ENCODE results near the gene EEA1.

Gene EEA1

DNA sequence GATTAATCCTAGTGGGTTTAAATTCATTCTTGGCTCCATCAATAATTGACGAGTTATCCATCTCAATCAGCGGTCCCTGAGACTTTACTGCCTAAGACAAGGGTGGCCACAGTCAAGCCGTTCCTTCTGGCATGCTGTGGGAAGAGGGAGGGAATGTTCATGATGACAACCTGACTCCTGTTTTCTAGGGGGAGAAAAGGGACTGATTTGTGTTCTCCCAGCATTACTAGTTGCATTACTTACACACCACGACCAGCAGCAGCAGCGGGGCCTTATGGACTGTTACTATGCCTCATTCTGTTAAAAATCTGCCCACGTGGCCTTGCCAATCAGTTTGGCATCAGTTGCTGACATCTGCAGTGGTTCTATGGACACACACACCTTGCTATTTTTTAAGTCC lies 196.4 kb downstream of the EEA1 start:
- DNase-seq (ENCODE audit: low spot score), result no peak
- no peaks in the 10 kb centered on the region for H3K36me3 Mint-ChIP-seq (ENCODE audit: low read depth)
- H3K4me3 Mint-ChIP-seq, result no peak overlapping the region
- no peak overlapping the region for H3K27ac Mint-ChIP-seq
- peaks cover 5% of the 10 kb centered on the region for H3K27me3 Mint-ChIP-seq (ENCODE audit: low read depth)
- no peaks in the 10 kb centered on the region for H3K9me3 Mint-ChIP-seq
- H3K4me1 Mint-ChIP-seq (ENCODE audit: low read depth), result no peaks in the 10 kb centered on the region

DNA sequence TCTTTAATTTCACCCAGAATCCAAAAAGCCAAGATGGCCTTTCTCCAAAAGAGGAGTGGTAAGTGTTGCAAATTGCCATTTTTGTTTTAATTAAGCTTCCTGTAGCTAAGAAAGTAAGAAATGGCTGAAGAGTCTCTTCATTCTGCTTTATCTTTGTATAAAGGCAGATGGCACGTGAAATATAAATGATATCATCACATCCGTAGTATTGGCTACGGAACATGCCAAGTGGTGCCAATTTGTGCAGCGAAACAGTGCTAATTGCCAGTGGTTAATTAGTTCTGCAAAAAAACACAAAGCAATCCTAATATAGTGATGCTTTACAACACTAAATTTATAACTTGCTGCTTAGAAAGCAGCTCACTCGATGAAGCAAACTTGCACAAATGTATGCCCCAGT lies 196.9 kb downstream of the EEA1 start:
- peaks cover 5% of the 10 kb centered on the region for H3K27me3 Mint-ChIP-seq (ENCODE audit: low read depth)
- no peak for DNase-seq (ENCODE audit: low spot score)
- no peak overlapping the region for H3K4me3 Mint-ChIP-seq
- no peaks in the 10 kb centered on the region for H3K4me1 Mint-ChIP-seq (ENCODE audit: low read depth)
- H3K36me3 Mint-ChIP-seq (ENCODE audit: low read depth), result no peaks in the 10 kb centered on the region
- H3K27ac Mint-ChIP-seq, result no peak overlapping the region
- H3K9me3 Mint-ChIP-seq, result no peaks in the 10 kb centered on the region

DNA sequence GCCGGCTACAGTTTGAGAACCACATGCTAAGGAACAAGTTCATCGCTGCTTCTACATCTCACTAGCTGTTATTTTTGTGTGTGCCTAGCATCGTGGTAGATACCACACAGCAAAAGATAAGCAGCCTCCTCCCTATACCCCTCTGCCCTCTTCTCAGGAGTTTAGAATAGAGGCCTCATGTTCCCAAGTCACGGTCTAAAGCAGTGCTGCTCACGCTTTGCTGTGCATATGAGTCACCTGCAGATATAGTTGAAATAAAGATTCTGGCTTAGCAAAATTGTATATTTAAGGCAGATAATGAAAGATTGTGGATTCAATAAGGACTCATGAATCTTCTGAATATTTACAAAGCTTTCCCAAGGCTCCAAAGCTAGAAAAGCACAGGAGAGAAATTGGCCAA lies 198.3 kb downstream of the EEA1 start:
- no peak for DNase-seq (ENCODE audit: low spot score)
- Mint-ChIP-seq H3K36me3 (ENCODE audit: low read depth) (no peaks in the 10 kb centered on the region), H3K27ac (no peak overlapping the region), H3K4me3 (no peak overlapping the region), H3K27me3 (ENCODE audit: low read depth) (peaks cover 3% of the 10 kb centered on the region), H3K9me3 (no peaks in the 10 kb centered on the region), H3K4me1 (ENCODE audit: low read depth) (no peaks in the 10 kb centered on the region)

DNA sequence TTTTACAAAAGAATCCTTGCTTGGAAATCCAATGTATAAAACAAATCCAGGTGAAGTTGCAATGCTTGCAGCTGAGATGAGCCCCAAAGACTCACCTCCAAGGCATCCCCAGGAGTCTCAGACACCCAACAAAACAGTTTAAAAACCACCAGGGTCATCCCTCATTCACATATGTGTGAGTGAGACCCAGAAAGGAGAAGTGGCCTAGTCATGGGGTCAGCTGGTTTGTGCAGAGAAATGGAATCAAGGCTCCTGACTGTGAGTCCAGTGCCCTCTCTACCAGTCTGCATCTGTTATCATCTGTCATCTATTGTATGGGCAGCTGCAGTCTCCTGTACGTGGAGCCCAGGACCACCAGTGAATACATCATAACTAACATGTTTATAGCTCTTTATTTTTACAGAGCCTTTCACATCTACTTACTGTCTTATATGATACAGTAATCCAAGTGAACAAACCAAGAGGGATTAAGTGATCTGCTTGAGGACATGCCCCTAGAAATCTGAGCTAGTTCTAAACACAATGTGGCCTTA lies 199.3 kb downstream of the EEA1 start:
- no peaks in the 10 kb centered on the region for H3K4me1 Mint-ChIP-seq (ENCODE audit: low read depth)
- H3K36me3 Mint-ChIP-seq (ENCODE audit: low read depth), result no peaks in the 10 kb centered on the region
- H3K27me3 Mint-ChIP-seq (ENCODE audit: low read depth), result no peaks in the 10 kb centered on the region
- no peak overlapping the region for H3K4me3 Mint-ChIP-seq
- H3K27ac Mint-ChIP-seq, result no peak overlapping the region
- no peak for DNase-seq (ENCODE audit: low spot score)
- H3K9me3 Mint-ChIP-seq, result no peaks in the 10 kb centered on the region

- H3K27ac Mint-ChIP-seq, result no peak overlapping the region
- no peaks in the 10 kb centered on the region for H3K36me3 Mint-ChIP-seq (ENCODE audit: low read depth)
- no peak for DNase-seq (ENCODE audit: low spot score)
- no peaks in the 10 kb centered on the region for H3K4me1 Mint-ChIP-seq (ENCODE audit: low read depth)
- peaks cover 5% of the 10 kb centered on the region for H3K27me3 Mint-ChIP-seq (ENCODE audit: low read depth)
- peaks cover 3% of the 10 kb centered on the region for H3K9me3 Mint-ChIP-seq
- H3K4me3 Mint-ChIP-seq, result no peak overlapping the region
These were observed 202.2 kb downstream of the EEA1 start for GRCh38 chr12:92726850-92727249.

- Mint-ChIP-seq H3K4me3 (no peak overlapping the region), H3K36me3 (ENCODE audit: low read depth) (no peaks in the 10 kb centered on the region), H3K27ac (no peak overlapping the region), H3K4me1 (ENCODE audit: low read depth) (no peaks in the 10 kb centered on the region), H3K27me3 (ENCODE audit: low read depth) (peaks cover 5% of the 10 kb centered on the region), H3K9me3 (peaks cover 3% of the 10 kb centered on the region)
- no peak for DNase-seq (ENCODE audit: low spot score)
These were observed 206.2 kb downstream of the EEA1 start for GRCh38 chr12:92722897-92723296.

DNA sequence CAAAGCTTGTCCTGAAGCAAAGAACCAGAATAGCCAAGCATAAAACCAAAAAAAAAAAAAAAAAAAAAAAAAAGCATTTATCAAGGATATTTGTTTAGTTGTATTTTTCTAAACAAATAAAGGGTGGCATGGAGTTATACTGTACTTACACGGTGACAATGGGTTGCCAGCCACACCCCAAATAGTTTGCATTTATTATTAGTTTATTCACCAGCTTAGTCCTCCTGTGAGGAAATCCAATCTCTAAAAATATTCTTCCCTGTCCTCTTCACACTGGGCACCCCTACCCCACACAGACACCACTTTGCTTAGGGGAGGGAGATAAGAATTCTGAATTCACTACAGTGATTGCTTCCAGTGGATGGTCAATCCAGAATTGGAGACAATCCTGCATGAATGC lies 207.4 kb downstream of the EEA1 start:
- H3K4me3 Mint-ChIP-seq, result no peak overlapping the region
- DNase-seq (ENCODE audit: low spot score), result no peak
- H3K36me3 Mint-ChIP-seq (ENCODE audit: low read depth), result no peaks in the 10 kb centered on the region

DNA sequence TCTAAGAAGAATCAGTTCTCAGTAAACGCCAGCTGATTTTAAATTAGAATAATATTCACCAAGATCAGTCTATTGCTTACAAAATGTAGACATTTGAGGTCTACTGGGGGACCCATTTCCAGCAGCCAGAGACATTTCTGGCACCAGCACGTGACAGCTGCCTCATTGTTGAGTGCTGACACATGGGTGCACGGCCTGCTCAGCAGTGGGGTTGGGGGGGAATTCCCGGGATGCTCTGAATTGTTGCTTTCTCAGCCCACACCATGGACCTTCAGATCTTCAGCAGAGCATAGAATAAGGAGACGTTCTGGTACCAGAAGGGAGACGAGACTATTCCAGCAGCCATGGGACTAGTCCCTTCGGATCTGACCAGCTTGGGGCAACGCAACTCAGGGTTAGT lies 208.0 kb downstream of the EEA1 start:
- no peak overlapping the region for H3K27ac Mint-ChIP-seq
- no peak for DNase-seq (ENCODE audit: low spot score)
- no peaks in the 10 kb centered on the region for H3K36me3 Mint-ChIP-seq (ENCODE audit: low read depth)
- H3K4me1 Mint-ChIP-seq (ENCODE audit: low read depth), result no peaks in the 10 kb centered on the region
- H3K9me3 Mint-ChIP-seq, result peaks cover 3% of the 10 kb centered on the region
- H3K4me3 Mint-ChIP-seq, result no peak overlapping the region
- peaks cover 5% of the 10 kb centered on the region for H3K27me3 Mint-ChIP-seq (ENCODE audit: low read depth)

More for the DNA sequence above, 207.4 kb downstream of the EEA1 start:
- Mint-ChIP-seq H3K4me1 (ENCODE audit: low read depth) (no peaks in the 10 kb centered on the region), H3K27me3 (ENCODE audit: low read depth) (peaks cover 5% of the 10 kb centered on the region), H3K27ac (no peak overlapping the region), H3K9me3 (peaks cover 3% of the 10 kb centered on the region)

Measured in T-helper 2 cell treated with Interferon-gamma antibody and Interleukin-4, amounts not matched to agents 5 μg/mL and 100 μg/mL, for 36 hours (primary cell).